HG03460 (cell line): ENCODE results near the gene CDK19.
A peak's percentile ranks its signal among the peaks of the same experiment; 100 is the strongest.
"Not testable (repeated sequence)": the region's sequence is repeated elsewhere in the genome, so short reads cannot be mapped to it uniquely, and the experiment has no call there.

Experiments used
- ATAC-seq: cut with Tn5 transposase; IDR thresholded peaks from one replicate; pipeline ENCODE4 v1.9.1; 2021; ENCODE audit not compliant: unreplicated experiment

The CDK19 gene

GRCh38 chr6:110628330-110628729 lies 186.9 kb downstream of the CDK19 start:
- no peak for ATAC-seq

- no peak for ATAC-seq
These were observed 188.8 kb downstream of the CDK19 start for GRCh38 chr6:110626442-110626841.

- no peak for ATAC-seq
These were observed 189.4 kb downstream of the CDK19 start for GRCh38 chr6:110625883-110626282.

- no peak for ATAC-seq
These were observed 192.2 kb downstream of the CDK19 start for GRCh38 chr6:110622912-110623578.

GRCh38 chr6:110621061-110621460 lies 194.2 kb downstream of the CDK19 start:
- no peak for ATAC-seq

- ATAC-seq: no peak
These were observed 195.2 kb downstream of the CDK19 start for GRCh38 chr6:110620065-110620464.

- ATAC-seq: no peak
These were observed 195.9 kb downstream of the CDK19 start for GRCh38 chr6:110619275-110619908.

GRCh38 chr6:110618591-110619267 lies 196.5 kb downstream of the CDK19 start:
- no peak for ATAC-seq

- peak; percentile 76 for ATAC-seq
These were observed 198.2 kb downstream of the CDK19 start for GRCh38 chr6:110617057-110617456.

- ATAC-seq: no peak
These were observed 199.5 kb downstream of the CDK19 start for GRCh38 chr6:110615722-110616121.

- ATAC-seq: no peak
These were observed 200.7 kb downstream of the CDK19 start for GRCh38 chr6:110614586-110614985.

GRCh38 chr6:110614106-110614505 lies 201.2 kb downstream of the CDK19 start:
- no peak for ATAC-seq

GRCh38 chr6:110613356-110613755 lies 201.9 kb downstream of the CDK19 start:
- ATAC-seq: no peak

GRCh38 chr6:110612298-110612697 lies 203.0 kb downstream of the CDK19 start:
- ATAC-seq: no peak

- no peak for ATAC-seq
These were observed 206.2 kb downstream of the CDK19 start for GRCh38 chr6:110609101-110609500.

- ATAC-seq: no peak
These were observed 207.1 kb downstream of the CDK19 start for GRCh38 chr6:110608151-110608550.

GRCh38 chr6:110606151-110606550 lies 209.1 kb downstream of the CDK19 start:
- ATAC-seq: no peak

- not testable (repeated sequence) for ATAC-seq
These were observed 214.6 kb downstream of the CDK19 start for GRCh38 chr6:110600640-110601039.

- ATAC-seq: no peak
These were observed 217.5 kb downstream of the CDK19 start for GRCh38 chr6:110597761-110598160.

GRCh38 chr6:110596354-110596753 lies 218.9 kb downstream of the CDK19 start:
- no peak for ATAC-seq

- ATAC-seq: no peak
These were observed 220.2 kb downstream of the CDK19 start for GRCh38 chr6:110595112-110595511.

GRCh38 chr6:110593637-110594036 lies 221.6 kb downstream of the CDK19 start:
- ATAC-seq: no peak
